HepG2 (cell line): ENCODE results near the gene DRC7. TPM values are rescaled to one million over a fixed set of nuclear protein-coding genes. Genes with fewer than 3 reads are reported as not detected.

Source experiments
- ATAC-seq: fragments of 200-7000 bp; cut with Tn5 transposase; 3 replicates; pipeline ENCODE4 v1.9.1; 2020; ENCODE audit warnings: mild to moderate bottlenecking, moderate library complexity
- BruUV-seq: library from RNA; stranded (reverse); fragments of 400-500 nt; replicated peaks from 2 replicates; lab custom pipeline; 2021; lab: Mats Ljungman, UMichigan
- CTCF ChIA-PET: fragments of 300-600 bp; formaldehyde crosslinking; extraction: SDS; loops from one replicate; lab custom pipeline; 2021; ENCODE audit warnings: low total read pairs, inconsistent platforms, low intra/inter-chr PET ratio; lab: Yijun Ruan, JAX
- POLR2A ChIA-PET: fragments of 350-600 bp; sonication (Branson Sonifier 250); formaldehyde crosslinking; loops from one replicate; lab custom pipeline; 2020; ENCODE audit warnings: antibody characterized with exemption, inconsistent platforms; lab: Yijun Ruan, JAX
- DNase-seq: peaks from one replicate; pipeline ENCODE4 v3.0.0-alpha.2; 2015; ENCODE audit warnings: low spot score
- FAIRE-seq: peaks from 3 replicates; lab custom pipeline; 2011; peaks lifted over from hg19 to GRCh38; lab: Jason Lieb, UNC
- H2AFZ ChIP-seq: one replicate; pipeline ENCODE4 v1.6.1; 2011; ENCODE audit warnings: low read length, inconsistent platforms
- H3K27ac ChIP-seq: fragments of 300-600 bp; 3 replicates; pipeline ENCODE4 v1.8.0; 2011; ENCODE audit warnings: mixed run types, mild to moderate bottlenecking, mixed read lengths, low read length, inconsistent platforms; ENCODE audit not compliant: insufficient read depth; ENCODE audit errors: extremely low read length
- H3K27me3 ChIP-seq, 2 experiments: fragments of 200-600 bp in 1 of 2; 2 replicates in 1 of 2; 3 replicates in 1 of 2; pipeline versions ENCODE4 v1.6.0 to v1.8.0; 2011; ENCODE audit warnings: low read length in 2 of 2, mild to moderate bottlenecking in 2 of 2, moderate library complexity in 2 of 2, inconsistent platforms in 1 of 2; ENCODE audit not compliant: insufficient read depth in 2 of 2, control insufficient read depth in 1 of 2
- H3K36me3 ChIP-seq, 2 experiments: fragments of 200-600 bp in 1 of 2; replicated peaks in 1 of 2; 2 replicates in 1 of 2; 3 replicates in 1 of 2; pipeline versions ENCODE4 v1.5.1 to v1.8.0; 2011; ENCODE audit warnings: low read length in 2 of 2, inconsistent platforms in 1 of 2; ENCODE audit not compliant: insufficient read depth in 2 of 2, control insufficient read depth in 1 of 2
- H3K4me1 ChIP-seq: 2 replicates; pipeline ENCODE4 v1.5.1; 2012; ENCODE audit warnings: low read length, inconsistent platforms; ENCODE audit not compliant: insufficient read depth
- H3K4me2 ChIP-seq: 2 replicates; pipeline ENCODE4 v1.6.0; 2011; ENCODE audit warnings: low read depth, low read length, inconsistent platforms
- H3K4me3 ChIP-seq, 3 experiments: fragments of 200-600 bp in 1 of 3; sonication (generic), shearing (Covaris generic) in 1 of 3; replicated peaks in 1 of 3; 2 replicates each; pipeline ENCODE4 v1.5.1; 2011 to 2016; ENCODE audit warnings: low read length in 3 of 3, inconsistent platforms in 2 of 3, low read depth in 2 of 3, mild to moderate bottlenecking in 2 of 3, control low read depth in 1 of 3, mixed read lengths in 1 of 3; ENCODE audit not compliant: insufficient read depth in 1 of 3
- H3K79me2 ChIP-seq: one replicate; pipeline ENCODE4 v1.6.1; 2011; ENCODE audit warnings: low read length, inconsistent platforms; ENCODE audit not compliant: insufficient read depth
- H3K9ac ChIP-seq: 2 replicates; pipeline ENCODE4 v1.6.0; 2011; ENCODE audit warnings: mild to moderate bottlenecking, low read depth, low read length, inconsistent platforms; ENCODE audit not compliant: insufficient read depth
- H3K9me3 ChIP-seq: 2 replicates; pipeline ENCODE4 v1.5.1; 2012; ENCODE audit warnings: mild to moderate bottlenecking, low read length
- H4K20me1 ChIP-seq: 2 replicates; pipeline ENCODE4 v1.6.0; 2011; ENCODE audit warnings: inconsistent platforms, mild to moderate bottlenecking, low read length, moderate library complexity; ENCODE audit not compliant: insufficient read depth
- BHLHE40 ChIP-seq: IDR thresholded peaks from 2 replicates; pipeline ENCODE4 v1.6.1; 2011; ENCODE audit warnings: low read length, improper control_type of control experiment
- CAMTA2 ChIP-seq: sonication (generic); formaldehyde crosslinking; IDR thresholded peaks from 2 replicates; pipeline ENCODE4 v1.4.0; 2020; ENCODE audit warnings: mild to moderate bottlenecking, missing genetic modification reagents, borderline replicate concordance
- FOXO1 ChIP-seq: sonication (generic); formaldehyde crosslinking; IDR thresholded peaks from 2 replicates; pipeline ENCODE4 v1.4.0; 2020; ENCODE audit warnings: missing genetic modification reagents
- HBP1 ChIP-seq: IDR thresholded peaks from 2 replicates; pipeline ENCODE4 v1.6.1; 2016; ENCODE audit warnings: low read depth, control low read depth
- HOXA9 ChIP-seq: sonication (generic); formaldehyde crosslinking; IDR thresholded peaks from 2 replicates; pipeline ENCODE4 v1.8.1; 2022; ENCODE audit warnings: missing genetic modification reagents, mild to moderate bottlenecking, moderate library complexity, borderline replicate concordance
- PBX3 ChIP-seq: sonication (generic); formaldehyde crosslinking; IDR thresholded peaks from 2 replicates; pipeline ENCODE4 v1.8.1; 2023; ENCODE audit warnings: missing genetic modification reagents, inconsistent platforms, borderline replicate concordance
- RARA ChIP-seq: IDR thresholded peaks from 2 replicates; pipeline ENCODE4 v1.6.1; 2016; ENCODE audit warnings: missing genetic modification reagents, missing compliant biosample characterization
- TBL1XR1 ChIP-seq: fragments of 150-350 bp; IDR thresholded peaks from 2 replicates; pipeline ENCODE4 v1.6.1; 2014; ENCODE audit warnings: borderline replicate concordance, low read length; ENCODE audit not compliant: partially characterized antibody
- TEAD2 ChIP-seq: sonication (generic); formaldehyde crosslinking; IDR thresholded peaks from 2 replicates; pipeline ENCODE4 v1.9.0; 2021; ENCODE audit warnings: missing genetic modification reagents
- XBP1 ChIP-seq: sonication (generic); formaldehyde crosslinking; IDR thresholded peaks from 2 replicates; pipeline ENCODE4 v1.5.0; 2020; ENCODE audit warnings: missing genetic modification reagents
- ZC3H13 ChIP-seq: sonication (generic); formaldehyde crosslinking; IDR thresholded peaks from 2 replicates; pipeline ENCODE4 v1.8.1; 2023; ENCODE audit warnings: mild to moderate bottlenecking, missing genetic modification reagents, moderate library complexity
- ZNF878 ChIP-seq: sonication (generic); formaldehyde crosslinking; IDR thresholded peaks from 2 replicates; pipeline ENCODE4 v1.8.1; 2023; ENCODE audit warnings: mild to moderate bottlenecking, missing genetic modification reagents, moderate library complexity
- WGBS: methylation state at CpG from one replicate; pipeline ENCODE4 v1.1.6; 2017; ENCODE audit warnings: low lambda C conversion rate; 5-methylcytosine and 5-hydroxymethylcytosine counted together
- in situ Hi-C: cut with HindIII; loops from 2 replicates; pipeline ENCODE4 v1.10.0; 2017; ENCODE audit warnings: low pct_unique_long_range_greater_than_20kb; ENCODE audit not compliant: extremely low pct_ligation_motif_present
- intact Hi-C: fragments of 100-400 bp; cut with micrococcal nuclease; formaldehyde crosslinking; loops from one replicate; pipeline ENCODE4 v1.10.0; 2022; ENCODE audit not compliant: unreplicated experiment
- polyA plus RNA-seq, 8 experiments: library from polyadenylated mRNA; depleted of rRNA in 3 of 8; stranded (reverse) in 7 of 8; unstranded in 1 of 8; fragments of >200 nt; fragmentation: Illumina TruSeq in 4 of 8; extraction: Trizol in 4 of 8; gene quantifications; 2 replicates each; pipeline versions ENCODE4 v1.2.1 to v1.2.3, GENCODE V29; 2011 to 2016; ENCODE audit warnings: low read depth in 4 of 8, missing spikeins in 1 of 8, mixed read lengths in 1 of 8; ENCODE audit not compliant: insufficient read depth in 1 of 8
- total RNA-seq, 5 experiments: library from RNA; depleted of rRNA; stranded (reverse); fragments of >200 nt; fragmentation: Illumina TruSeq; extraction: Trizol; gene quantifications; 2 replicates each; pipeline ENCODE4 v1.2.3, GENCODE V29; 2016; ENCODE audit warnings: low read depth in 1 of 5
- TF ChIP-seq, protein P1 (sequence below): sonication (generic); formaldehyde crosslinking; IDR thresholded peaks from 2 replicates; pipeline ENCODE4 v1.4.0; 2020; ENCODE audit warnings: mild to moderate bottlenecking, missing genetic modification reagents
- TF ChIP-seq, protein P2 (sequence below): sonication (generic); formaldehyde crosslinking; IDR thresholded peaks from 2 replicates; pipeline ENCODE4 v1.4.0; 2020; ENCODE audit warnings: low read depth, mild to moderate bottlenecking, missing genetic modification reagents
- TF ChIP-seq, protein P3 (sequence below): sonication (generic); formaldehyde crosslinking; IDR thresholded peaks from 2 replicates; pipeline ENCODE4 v1.4.0; 2020; ENCODE audit warnings: missing genetic modification reagents, low read depth, mild to moderate bottlenecking, borderline replicate concordance

DRC7 gene
- total and polyA plus RNA-seq, 2 of the 13 experiments (the other 11 are each of a cell fraction or from before 2014, with no cell fraction given) = 2.7 to 3.4 TPM

DNA sequence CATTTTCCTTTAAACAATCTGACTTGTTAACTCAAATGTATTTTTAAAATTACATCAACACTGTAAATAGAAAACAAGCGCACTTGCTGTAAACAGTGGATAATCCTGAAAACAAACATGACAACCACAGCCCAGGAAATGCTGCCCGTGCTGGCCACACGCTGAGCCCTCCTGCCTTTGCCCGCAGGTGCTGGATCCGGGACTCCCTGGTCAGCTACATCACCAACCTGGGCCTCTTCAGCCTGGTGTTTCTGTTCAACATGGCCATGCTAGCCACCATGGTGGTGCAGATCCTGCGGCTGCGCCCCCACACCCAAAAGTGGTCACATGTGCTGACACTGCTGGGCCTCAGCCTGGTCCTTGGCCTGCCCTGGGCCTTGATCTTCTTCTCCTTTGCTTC is 33.1 kb upstream of the DRC7 start (continued):
- TF ChIP-seq TEAD2 (CRISPR knock-in tag) (no peak), RARA (no peak), TBL1XR1 (no peak)
- TF ChIP-seq, protein P1, sequence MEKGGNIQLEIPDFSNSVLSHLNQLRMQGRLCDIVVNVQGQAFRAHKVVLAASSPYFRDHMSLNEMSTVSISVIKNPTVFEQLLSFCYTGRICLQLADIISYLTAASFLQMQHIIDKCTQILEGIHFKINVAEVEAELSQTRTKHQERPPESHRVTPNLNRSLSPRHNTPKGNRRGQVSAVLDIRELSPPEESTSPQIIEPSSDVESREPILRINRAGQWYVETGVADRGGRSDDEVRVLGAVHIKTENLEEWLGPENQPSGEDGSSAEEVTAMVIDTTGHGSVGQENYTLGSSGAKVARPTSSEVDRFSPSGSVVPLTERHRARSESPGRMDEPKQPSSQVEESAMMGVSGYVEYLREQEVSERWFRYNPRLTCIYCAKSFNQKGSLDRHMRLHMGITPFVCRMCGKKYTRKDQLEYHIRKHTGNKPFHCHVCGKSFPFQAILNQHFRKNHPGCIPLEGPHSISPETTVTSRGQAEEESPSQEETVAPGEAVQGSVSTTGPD = no peak

- no peaks in the 10 kb centered on the region for H3K36me3 ChIP-seq
- intact Hi-C loops = loop anchor here (2.0 kb wide), 1 partner anchor 43 kb away; no protein-coding TSS in a partner anchor
- H3K4me2 ChIP-seq = no peak overlapping the region
- H3K9me3 ChIP-seq = no peaks in the 10 kb centered on the region
- H3K27me3 ChIP-seq = no peaks in the 10 kb centered on the region
- H3K4me1 ChIP-seq = peaks cover 50% of the 10 kb centered on the region
- no peak overlapping the region for H3K27ac ChIP-seq
- H4K20me1 ChIP-seq = no peaks in the 10 kb centered on the region
- CTCF ChIA-PET = interaction anchor here (0.5 to 1.4 kb wide), 2 partner anchors 13 to 82 kb away, joined by 3 to 4 read pairs; no protein-coding TSS in a partner anchor
- no peak for ATAC-seq
- no TSS peak for BruUV-seq
- no peak overlapping the region for H3K9ac ChIP-seq
- no peak for FAIRE-seq
- no peak overlapping the region for H2AFZ ChIP-seq
- in situ Hi-C loops = no loop called here
- no peak for DNase-seq
- H3K79me2 ChIP-seq = no peaks in the 10 kb centered on the region
- H3K4me3 ChIP-seq = no peak overlapping the region
- POLR2A ChIA-PET = interaction anchor here (0.5 to 1.9 kb wide), 6 partner anchors 9 to 74 kb away, joined by 3 to 12 read pairs (median 4); partner anchors contain the start of gene KATNB1
- 90% methylated on average over 19 of the region's 20 CpGs for WGBS
- no peak for TF ChIP-seq CAMTA2 (CRISPR knock-in tag)
- TF ChIP-seq PBX3 = no peak
- no peak for TF ChIP-seq HOXA9 (CRISPR knock-in tag)
- TF ChIP-seq ZNF878 (CRISPR knock-in tag) = no peak
- TF ChIP-seq HBP1 (CRISPR knock-in tag) = no peak
- TF ChIP-seq BHLHE40 = no peak
- TF ChIP-seq, protein P2, sequence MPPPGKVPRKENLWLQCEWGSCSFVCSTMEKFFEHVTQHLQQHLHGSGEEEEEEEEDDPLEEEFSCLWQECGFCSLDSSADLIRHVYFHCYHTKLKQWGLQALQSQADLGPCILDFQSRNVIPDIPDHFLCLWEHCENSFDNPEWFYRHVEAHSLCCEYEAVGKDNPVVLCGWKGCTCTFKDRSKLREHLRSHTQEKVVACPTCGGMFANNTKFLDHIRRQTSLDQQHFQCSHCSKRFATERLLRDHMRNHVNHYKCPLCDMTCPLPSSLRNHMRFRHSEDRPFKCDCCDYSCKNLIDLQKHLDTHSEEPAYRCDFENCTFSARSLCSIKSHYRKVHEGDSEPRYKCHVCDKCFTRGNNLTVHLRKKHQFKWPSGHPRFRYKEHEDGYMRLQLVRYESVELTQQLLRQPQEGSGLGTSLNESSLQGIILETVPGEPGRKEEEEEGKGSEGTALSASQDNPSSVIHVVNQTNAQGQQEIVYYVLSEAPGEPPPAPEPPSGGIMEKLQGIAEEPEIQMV (CRISPR knock-in tag) = no peak
- TF ChIP-seq, protein P3, sequence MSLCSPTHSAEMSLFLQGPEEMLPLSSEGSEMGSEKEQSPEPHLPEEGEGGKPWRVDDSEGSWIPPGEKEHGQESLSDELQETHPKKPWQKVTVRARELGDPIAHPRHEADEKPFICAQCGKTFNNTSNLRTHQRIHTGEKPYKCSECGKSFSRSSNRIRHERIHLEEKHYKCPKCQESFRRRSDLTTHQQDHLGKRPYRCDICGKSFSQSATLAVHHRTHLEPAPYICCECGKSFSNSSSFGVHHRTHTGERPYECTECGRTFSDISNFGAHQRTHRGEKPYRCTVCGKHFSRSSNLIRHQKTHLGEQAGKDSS (CRISPR knock-in tag) = no peak
- no peak for TF ChIP-seq XBP1 (CRISPR knock-in tag)
- TF ChIP-seq ZC3H13 = no peak
- no peak for TF ChIP-seq FOXO1 (CRISPR knock-in tag)
Observed at GRCh38 chr16:57661936-57662906, 32.4 kb upstream of the DRC7 start.
